AG10803 (cell line): ENCODE measurements around the gene SMIM5.

ENCODE experiments used
- DNase-seq: peaks from one replicate; pipeline ENCODE4 v3.0.0; 2010; ENCODE audit warnings: low read depth
- H3K4me3 ChIP-seq: 2 replicates; pipeline ENCODE4 v1.5.1; 2011; ENCODE audit warnings: mild to moderate bottlenecking, low read length, control low read depth
- TF ChIP-seq, protein P1 (sequence below): conservative IDR thresholded peaks from 2 replicates; pipeline ENCODE4 v1.5.1; 2011; ENCODE audit warnings: mild to moderate bottlenecking, low read length, control low read depth, inconsistent platforms

The SMIM5 gene

DNA sequence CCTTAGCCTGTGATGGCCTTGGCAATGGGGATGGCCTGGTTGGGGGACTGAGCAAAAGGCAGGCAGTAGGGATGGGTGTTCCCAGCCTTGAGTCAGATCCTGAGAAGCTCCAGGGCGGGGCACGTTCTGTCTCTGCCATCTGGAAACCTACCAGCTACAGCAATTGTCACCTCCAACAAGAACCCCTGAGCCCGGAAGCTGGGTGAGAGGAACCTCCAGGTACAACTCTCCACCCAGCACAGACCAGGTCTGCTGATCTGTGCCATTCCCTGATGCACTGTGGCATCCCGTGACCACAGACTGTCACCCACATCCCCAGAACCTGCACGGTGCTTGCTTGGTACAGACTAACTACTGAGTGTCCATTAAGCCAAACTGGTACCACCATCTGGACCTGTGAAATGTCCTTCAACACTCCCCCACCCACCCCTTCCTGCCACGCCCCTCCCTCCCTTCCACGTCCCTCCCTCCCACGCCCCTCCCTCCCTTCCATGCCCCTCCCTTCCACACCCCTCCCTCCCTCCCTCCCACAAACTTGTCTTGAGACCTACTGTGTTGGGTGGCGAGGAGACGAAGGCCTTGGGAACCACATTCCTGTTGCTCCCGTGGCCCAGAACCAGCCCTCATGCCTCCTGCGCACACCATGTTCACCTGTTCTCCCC is 29.1 kb upstream of the SMIM5 start:
- TF ChIP-seq, protein P1, sequence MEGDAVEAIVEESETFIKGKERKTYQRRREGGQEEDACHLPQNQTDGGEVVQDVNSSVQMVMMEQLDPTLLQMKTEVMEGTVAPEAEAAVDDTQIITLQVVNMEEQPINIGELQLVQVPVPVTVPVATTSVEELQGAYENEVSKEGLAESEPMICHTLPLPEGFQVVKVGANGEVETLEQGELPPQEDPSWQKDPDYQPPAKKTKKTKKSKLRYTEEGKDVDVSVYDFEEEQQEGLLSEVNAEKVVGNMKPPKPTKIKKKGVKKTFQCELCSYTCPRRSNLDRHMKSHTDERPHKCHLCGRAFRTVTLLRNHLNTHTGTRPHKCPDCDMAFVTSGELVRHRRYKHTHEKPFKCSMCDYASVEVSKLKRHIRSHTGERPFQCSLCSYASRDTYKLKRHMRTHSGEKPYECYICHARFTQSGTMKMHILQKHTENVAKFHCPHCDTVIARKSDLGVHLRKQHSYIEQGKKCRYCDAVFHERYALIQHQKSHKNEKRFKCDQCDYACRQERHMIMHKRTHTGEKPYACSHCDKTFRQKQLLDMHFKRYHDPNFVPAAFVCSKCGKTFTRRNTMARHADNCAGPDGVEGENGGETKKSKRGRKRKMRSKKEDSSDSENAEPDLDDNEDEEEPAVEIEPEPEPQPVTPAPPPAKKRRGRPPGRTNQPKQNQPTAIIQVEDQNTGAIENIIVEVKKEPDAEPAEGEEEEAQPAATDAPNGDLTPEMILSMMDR = no peak
- DNase-seq = peak; percentile 9
- no peak overlapping the region for H3K4me3 ChIP-seq

- H3K4me3 ChIP-seq = no peak overlapping the region
- DNase-seq = no peak
- TF ChIP-seq, protein P1 = no peak
Observed at GRCh38 chr17:75605790-75606189, 27.4 kb upstream of the SMIM5 start.

DNA sequence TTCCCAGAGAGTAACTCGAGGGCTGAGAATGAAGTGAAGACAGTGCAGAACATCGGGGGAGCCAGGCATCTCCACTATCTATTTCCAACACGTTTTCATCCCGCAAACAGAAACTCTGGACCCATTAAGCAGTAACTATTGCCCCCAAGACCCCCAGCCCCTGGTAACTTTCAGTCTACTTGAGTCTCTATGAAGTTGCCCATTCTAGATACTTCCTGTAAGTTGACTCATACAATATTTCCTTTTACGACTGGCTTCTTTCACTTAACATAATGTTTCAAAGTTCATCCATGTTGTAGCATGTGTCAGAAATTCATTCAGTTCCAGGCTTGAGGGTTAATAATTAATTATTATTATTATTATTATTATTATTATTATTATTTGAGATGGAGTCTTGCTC is 26.1 kb upstream of the SMIM5 start:
- TF ChIP-seq, protein P1 = no peak
- H3K4me3 ChIP-seq = no peak overlapping the region
- no peak for DNase-seq

GRCh38 chr17:75610103-75610984 is 22.9 kb upstream of the SMIM5 start:
- TF ChIP-seq, protein P1 = no peak
- no peak for DNase-seq
- no peak overlapping the region for H3K4me3 ChIP-seq

GRCh38 chr17:75611851-75612429 is 21.3 kb upstream of the SMIM5 start:
- TF ChIP-seq, protein P1 = no peak
- no peak overlapping the region for H3K4me3 ChIP-seq
- no peak for DNase-seq

DNA sequence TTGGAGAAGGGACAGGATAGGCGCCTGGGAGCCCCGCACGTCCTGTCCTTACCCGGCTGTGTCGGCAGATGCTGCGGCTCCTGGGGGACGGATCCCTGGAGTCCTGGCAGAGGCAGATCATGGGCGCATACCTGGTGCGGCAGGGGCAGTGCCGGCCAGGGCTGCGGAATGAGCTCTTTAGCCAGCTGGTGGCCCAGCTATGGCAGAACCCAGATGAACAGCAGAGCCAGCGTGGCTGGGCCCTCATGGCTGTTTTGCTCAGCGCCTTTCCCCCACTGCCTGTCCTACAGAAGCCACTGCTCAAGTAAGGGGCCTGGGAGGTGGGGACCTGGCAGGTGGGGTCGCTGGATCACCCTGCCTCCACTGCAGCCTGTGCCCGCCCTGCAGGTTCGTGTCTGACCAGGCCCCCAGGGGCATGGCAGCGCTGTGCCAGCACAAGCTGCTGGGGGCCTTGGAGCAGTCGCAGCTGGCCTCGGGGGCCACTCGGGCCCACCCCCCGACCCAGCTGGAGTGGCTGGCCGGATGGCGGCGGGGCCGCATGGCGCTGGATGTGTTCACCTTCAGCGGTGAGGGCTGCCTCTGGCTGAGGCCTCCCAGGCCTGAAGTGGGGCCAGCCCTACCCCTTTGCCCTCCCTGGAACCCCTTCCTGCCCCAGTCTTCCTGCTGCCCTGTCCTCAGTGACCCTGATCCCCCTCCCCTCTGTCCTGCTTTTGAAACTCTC is 20.2 kb upstream of the SMIM5 start:
- H3K4me3 ChIP-seq = no peak overlapping the region

More for the DNA sequence above, 20.2 kb upstream of the SMIM5 start:
- no peak for DNase-seq
- TF ChIP-seq, protein P1 = no peak
